K562 (cell line): Measurements from ENCODE around the gene TP53RK. TPM values are rescaled to one million over a fixed set of nuclear protein-coding genes. Genes with fewer than 3 reads are reported as not detected.

ENCODE experiments used
- FOXA1 ChIP-seq: fragments of 450-650 bp; IDR thresholded peaks from 2 replicates; pipeline ENCODE4 v1.6.1; 2016; ENCODE audit warnings: mild to moderate bottlenecking, borderline replicate concordance
- GABPA ChIP-seq: fragments of 200-800 bp; sonication (Bioruptor generic); conservative IDR thresholded peaks from 2 replicates; pipeline ENCODE4 v1.6.1; 2016; ENCODE audit warnings: low read depth, missing genetic modification characterization, missing compliant biosample characterization
- HDGF ChIP-seq: fragments of 450-650 bp; IDR thresholded peaks from 2 replicates; pipeline ENCODE4 v1.6.1; 2016
- L3MBTL2 ChIP-seq: fragments of 450-650 bp; IDR thresholded peaks from 2 replicates; pipeline ENCODE4 v1.6.1; 2016; ENCODE audit warnings: mild to moderate bottlenecking, moderate library complexity
- NR3C1 ChIP-seq: sonication (generic); formaldehyde crosslinking; IDR thresholded peaks from 2 replicates; pipeline ENCODE4 v1.8.1; 2022; ENCODE audit warnings: missing genetic modification reagents
- PHB2 ChIP-seq: fragments of 450-650 bp; IDR thresholded peaks from 2 replicates; pipeline ENCODE4 v1.6.1; 2017; ENCODE audit warnings: low read depth
- RBM17 ChIP-seq: fragments of 200-400 bp; formaldehyde crosslinking; IDR thresholded peaks from 2 replicates; pipeline ENCODE4 v1.6.1; 2017; ENCODE audit warnings: low read depth, mild to moderate bottlenecking, low read length, borderline replicate concordance
- SMAD2 ChIP-seq: fragments of 150-350 bp; IDR thresholded peaks from 2 replicates; pipeline ENCODE4 v1.6.1; 2014; ENCODE audit warnings: low read depth, mild to moderate bottlenecking, low read length
- SMAD3 ChIP-seq: fragments of 450-650 bp; formaldehyde crosslinking; conservative IDR thresholded peaks from 2 replicates; pipeline ENCODE4 v1.4.0; 2020; ENCODE audit warnings: mild to moderate bottlenecking
- SNRNP70 ChIP-seq: fragments of 200-400 bp; formaldehyde crosslinking; optimal IDR thresholded peaks from 2 replicates; pipeline ENCODE3; 2017; ENCODE audit warnings: low read depth, low read length
- U2AF1 ChIP-seq: fragments of 200-400 bp; formaldehyde crosslinking; optimal IDR thresholded peaks from 2 replicates; pipeline ENCODE3; 2017; ENCODE audit warnings: mild to moderate bottlenecking, low read depth, low read length, moderate library complexity
- ZNF551 ChIP-seq: fragments of 250-450 bp; sonication (Bioruptor Pico); IDR thresholded peaks from 2 replicates; pipeline ENCODE4 v1.5.0; 2021; ENCODE audit warnings: mild to moderate bottlenecking, moderate library complexity
- polyA plus RNA-seq, 8 experiments: library from polyadenylated mRNA; depleted of rRNA in 4 of 8; stranded (reverse) in 5 of 8; unstranded in 3 of 8; fragments of >200 nt; fragmentation: Nextera tagmentation in 2 of 8; fragmentation: Illumina TruSeq in 1 of 8; extraction: Ambion mirVana in 2 of 8; extraction: Trizol in 1 of 8; gene quantifications; 2 replicates each; pipeline versions ENCODE4 v1.2.1 to v1.2.3, GENCODE V29; 2011 to 2014; ENCODE audit warnings: inconsistent platforms in 1 of 8, missing spikeins in 1 of 8
- total RNA-seq, 7 experiments: library from RNA; depleted of rRNA in 6 of 7; stranded (reverse); fragments of >200 nt in 6 of 7; fragmentation: Illumina TruSeq in 2 of 7; extraction: Trizol in 2 of 7; gene quantifications; 2 replicates each; pipeline versions ENCODE4 v1.2.1 to v1.2.3, GENCODE V29; 2011 to 2021; ENCODE audit warnings: low replicate concordance in 1 of 7
- TF ChIP-seq, protein P1 (sequence below): sonication (generic); formaldehyde crosslinking; IDR thresholded peaks from 2 replicates; pipeline ENCODE4 v1.8.1; 2023; ENCODE audit warnings: mild to moderate bottlenecking, missing genetic modification reagents
- TF ChIP-seq, protein P2 (sequence below), 2 experiments: IDR thresholded peaks in 1 of 2; conservative IDR thresholded peaks in 1 of 2; 2 replicates each; pipeline ENCODE4 v1.6.1; 2016; ENCODE audit warnings: low read depth in 2 of 2, mild to moderate bottlenecking in 1 of 2, missing compliant biosample characterization in 1 of 2, missing genetic modification characterization in 1 of 2, moderate library complexity in 1 of 2
- TF ChIP-seq, protein P3 (sequence below): fragments of 250-450 bp; sonication (Bioruptor Pico); IDR thresholded peaks from 2 replicates; pipeline ENCODE4 v1.5.0; 2020; ENCODE audit warnings: mild to moderate bottlenecking, borderline replicate concordance
- TF ChIP-seq, protein P4 (sequence below), 2 experiments: fragments of 450-650 bp in 1 of 2; IDR thresholded peaks; 2 replicates each; pipeline ENCODE4 v1.6.1; 2011 to 2017; ENCODE audit warnings: low read depth in 2 of 2, antibody characterized with exemption in 1 of 2, borderline replicate concordance in 1 of 2, low read length in 1 of 2, mild to moderate bottlenecking in 1 of 2, mixed read lengths in 1 of 2; ENCODE audit not compliant: control insufficient read depth in 1 of 2

The TP53RK gene
- total and polyA plus RNA-seq, 9 of the 15 experiments (the other 6 are each of a cell fraction or from before 2014, with no cell fraction given): 2.9 to 43.5 (median 17.2) TPM

DNA sequence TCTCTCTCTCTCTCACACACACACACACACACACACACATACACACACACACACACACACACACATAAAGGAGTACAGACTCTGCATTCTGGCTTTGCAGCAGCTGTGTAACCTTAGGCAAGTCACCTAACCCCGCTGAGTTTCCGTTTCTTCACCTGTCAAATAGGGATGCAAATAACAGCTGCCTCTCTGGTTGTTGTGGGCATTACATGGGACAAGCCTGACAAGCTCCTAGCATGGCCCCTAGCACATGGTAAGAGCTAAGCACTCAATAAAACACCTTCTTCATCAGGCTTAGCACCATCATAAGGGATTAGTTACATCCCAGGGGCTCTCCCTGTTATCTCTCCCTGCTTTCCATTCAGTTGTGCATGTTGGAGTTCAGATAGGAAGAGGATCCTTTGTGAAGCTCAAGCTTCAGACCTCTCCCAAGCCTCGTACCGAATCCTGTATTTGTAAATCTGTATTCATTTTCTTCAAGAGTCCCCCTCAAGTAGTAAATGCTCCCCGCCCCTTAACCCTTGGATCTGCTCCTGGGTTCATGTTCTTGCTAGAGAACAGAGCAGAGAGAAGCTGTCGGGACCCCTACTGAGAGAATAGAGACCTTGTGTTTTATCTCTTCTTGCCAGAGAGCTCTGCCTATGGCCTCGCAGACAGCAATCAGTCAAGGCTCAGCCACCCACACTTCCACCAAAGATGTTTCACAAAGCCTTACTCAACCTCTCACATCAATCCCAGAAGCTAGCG lies 40.2 kb downstream of the TP53RK start (continued):
- TF ChIP-seq, protein P1, sequence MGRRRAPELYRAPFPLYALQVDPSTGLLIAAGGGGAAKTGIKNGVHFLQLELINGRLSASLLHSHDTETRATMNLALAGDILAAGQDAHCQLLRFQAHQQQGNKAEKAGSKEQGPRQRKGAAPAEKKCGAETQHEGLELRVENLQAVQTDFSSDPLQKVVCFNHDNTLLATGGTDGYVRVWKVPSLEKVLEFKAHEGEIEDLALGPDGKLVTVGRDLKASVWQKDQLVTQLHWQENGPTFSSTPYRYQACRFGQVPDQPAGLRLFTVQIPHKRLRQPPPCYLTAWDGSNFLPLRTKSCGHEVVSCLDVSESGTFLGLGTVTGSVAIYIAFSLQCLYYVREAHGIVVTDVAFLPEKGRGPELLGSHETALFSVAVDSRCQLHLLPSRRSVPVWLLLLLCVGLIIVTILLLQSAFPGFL: no peak
- peak; percentile 80; the same call in 1 of the 2 replicates for TF ChIP-seq HDGF
- TF ChIP-seq, protein P2, sequence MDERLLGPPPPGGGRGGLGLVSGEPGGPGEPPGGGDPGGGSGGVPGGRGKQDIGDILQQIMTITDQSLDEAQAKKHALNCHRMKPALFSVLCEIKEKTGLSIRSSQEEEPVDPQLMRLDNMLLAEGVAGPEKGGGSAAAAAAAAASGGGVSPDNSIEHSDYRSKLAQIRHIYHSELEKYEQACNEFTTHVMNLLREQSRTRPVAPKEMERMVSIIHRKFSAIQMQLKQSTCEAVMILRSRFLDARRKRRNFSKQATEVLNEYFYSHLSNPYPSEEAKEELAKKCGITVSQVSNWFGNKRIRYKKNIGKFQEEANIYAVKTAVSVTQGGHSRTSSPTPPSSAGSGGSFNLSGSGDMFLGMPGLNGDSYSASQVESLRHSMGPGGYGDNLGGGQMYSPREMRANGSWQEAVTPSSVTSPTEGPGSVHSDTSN (CRISPR knock-in tag; IDR thresholded peaks at IDR 0.05; ENCODE audit: low read depth): no peak
- TF ChIP-seq, protein P2 (tag; conservative IDR thresholded peaks at IDR 0.05; ENCODE audit: low read depth): peak; percentile 84
- TF ChIP-seq FOXA1: no peak
- no peak for TF ChIP-seq ZNF551 (CRISPR knock-in tag)
- no peak for TF ChIP-seq RBM17
- TF ChIP-seq, protein P3, sequence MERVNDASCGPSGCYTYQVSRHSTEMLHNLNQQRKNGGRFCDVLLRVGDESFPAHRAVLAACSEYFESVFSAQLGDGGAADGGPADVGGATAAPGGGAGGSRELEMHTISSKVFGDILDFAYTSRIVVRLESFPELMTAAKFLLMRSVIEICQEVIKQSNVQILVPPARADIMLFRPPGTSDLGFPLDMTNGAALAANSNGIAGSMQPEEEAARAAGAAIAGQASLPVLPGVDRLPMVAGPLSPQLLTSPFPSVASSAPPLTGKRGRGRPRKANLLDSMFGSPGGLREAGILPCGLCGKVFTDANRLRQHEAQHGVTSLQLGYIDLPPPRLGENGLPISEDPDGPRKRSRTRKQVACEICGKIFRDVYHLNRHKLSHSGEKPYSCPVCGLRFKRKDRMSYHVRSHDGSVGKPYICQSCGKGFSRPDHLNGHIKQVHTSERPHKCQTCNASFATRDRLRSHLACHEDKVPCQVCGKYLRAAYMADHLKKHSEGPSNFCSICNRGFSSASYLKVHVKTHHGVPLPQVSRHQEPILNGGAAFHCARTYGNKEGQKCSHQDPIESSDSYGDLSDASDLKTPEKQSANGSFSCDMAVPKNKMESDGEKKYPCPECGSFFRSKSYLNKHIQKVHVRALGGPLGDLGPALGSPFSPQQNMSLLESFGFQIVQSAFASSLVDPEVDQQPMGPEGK: no peak
- TF ChIP-seq NR3C1 (CRISPR knock-in tag): no peak
- no peak for TF ChIP-seq GABPA (tag)
- TF ChIP-seq SMAD2: no peak
- no peak for TF ChIP-seq SNRNP70
- TF ChIP-seq L3MBTL2: no peak
- peak; percentile 37; the same call in 1 of the 2 replicates for TF ChIP-seq PHB2
- TF ChIP-seq, protein P4, sequence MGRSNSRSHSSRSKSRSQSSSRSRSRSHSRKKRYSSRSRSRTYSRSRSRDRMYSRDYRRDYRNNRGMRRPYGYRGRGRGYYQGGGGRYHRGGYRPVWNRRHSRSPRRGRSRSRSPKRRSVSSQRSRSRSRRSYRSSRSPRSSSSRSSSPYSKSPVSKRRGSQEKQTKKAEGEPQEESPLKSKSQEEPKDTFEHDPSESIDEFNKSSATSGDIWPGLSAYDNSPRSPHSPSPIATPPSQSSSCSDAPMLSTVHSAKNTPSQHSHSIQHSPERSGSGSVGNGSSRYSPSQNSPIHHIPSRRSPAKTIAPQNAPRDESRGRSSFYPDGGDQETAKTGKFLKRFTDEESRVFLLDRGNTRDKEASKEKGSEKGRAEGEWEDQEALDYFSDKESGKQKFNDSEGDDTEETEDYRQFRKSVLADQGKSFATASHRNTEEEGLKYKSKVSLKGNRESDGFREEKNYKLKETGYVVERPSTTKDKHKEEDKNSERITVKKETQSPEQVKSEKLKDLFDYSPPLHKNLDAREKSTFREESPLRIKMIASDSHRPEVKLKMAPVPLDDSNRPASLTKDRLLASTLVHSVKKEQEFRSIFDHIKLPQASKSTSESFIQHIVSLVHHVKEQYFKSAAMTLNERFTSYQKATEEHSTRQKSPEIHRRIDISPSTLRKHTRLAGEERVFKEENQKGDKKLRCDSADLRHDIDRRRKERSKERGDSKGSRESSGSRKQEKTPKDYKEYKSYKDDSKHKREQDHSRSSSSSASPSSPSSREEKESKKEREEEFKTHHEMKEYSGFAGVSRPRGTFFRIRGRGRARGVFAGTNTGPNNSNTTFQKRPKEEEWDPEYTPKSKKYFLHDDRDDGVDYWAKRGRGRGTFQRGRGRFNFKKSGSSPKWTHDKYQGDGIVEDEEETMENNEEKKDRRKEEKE (IDR thresholded peaks at IDR 0.05; ENCODE audit: borderline replicate concordance in 1 of 2, control insufficient read depth in 1 of 2, low read depth in 2 of 2, low read length in 1 of 2): no peak
- no peak for TF ChIP-seq SMAD3
- TF ChIP-seq U2AF1: no peak
